ENCODE data around the gene ACTRT3.

The ACTRT3 gene

DNA sequence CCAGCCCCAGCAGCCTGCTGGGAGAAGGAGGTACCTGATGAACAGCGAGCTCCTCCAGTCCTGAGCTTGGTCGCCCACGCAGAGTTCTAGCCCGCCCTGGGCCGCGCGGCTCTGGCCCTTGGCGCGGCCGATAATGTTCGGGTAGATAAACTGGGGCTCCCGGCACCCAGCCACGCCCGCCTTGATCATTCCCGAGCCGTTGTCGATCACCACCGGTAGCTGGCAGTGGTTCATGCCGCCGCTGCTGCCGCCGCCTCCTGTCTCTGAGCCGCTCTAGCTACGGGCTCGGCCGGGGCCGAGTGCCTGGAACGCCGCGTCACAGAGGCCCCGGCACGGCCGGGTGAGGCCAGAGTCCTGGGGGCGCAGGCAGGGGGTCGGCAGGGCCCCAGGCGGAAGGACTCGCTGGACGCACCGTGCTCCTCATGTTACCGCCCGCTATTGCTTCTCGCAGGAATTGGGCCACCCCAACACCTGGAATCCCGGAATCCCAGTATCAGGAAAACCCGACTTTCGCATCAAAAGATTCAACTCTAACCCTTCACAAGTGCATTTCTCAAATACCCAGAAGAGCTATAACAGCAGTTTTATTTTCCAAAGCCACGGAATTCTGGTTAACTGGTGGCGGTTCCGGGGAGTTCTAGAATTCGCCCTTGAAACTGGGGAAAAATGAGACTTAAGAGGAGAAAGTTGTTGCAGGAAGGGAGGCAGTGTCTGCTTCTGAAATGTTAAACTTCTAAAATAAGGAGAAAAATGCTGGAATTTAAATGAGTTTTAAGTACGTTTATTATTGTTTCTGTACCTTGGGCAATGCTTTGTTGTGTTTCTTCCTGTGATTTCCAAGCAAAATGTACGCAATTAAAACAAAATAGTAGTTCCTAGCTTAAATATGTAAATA lies at the start of gene ACTRT3:
Gene ACTRT3, minus strand, starts transcription at position 275 of the 895 bp plus-strand sequence. Its CDS starts 41 bp downstream, at position 234.
- no peak for DNase-seq (ENCODE audit: low read depth)

- no peak for DNase-seq (ENCODE audit: low read depth)
Measured at GRCh38 chr3:169818316-169818715, 49.0 kb upstream of the ACTRT3 start.

DNA sequence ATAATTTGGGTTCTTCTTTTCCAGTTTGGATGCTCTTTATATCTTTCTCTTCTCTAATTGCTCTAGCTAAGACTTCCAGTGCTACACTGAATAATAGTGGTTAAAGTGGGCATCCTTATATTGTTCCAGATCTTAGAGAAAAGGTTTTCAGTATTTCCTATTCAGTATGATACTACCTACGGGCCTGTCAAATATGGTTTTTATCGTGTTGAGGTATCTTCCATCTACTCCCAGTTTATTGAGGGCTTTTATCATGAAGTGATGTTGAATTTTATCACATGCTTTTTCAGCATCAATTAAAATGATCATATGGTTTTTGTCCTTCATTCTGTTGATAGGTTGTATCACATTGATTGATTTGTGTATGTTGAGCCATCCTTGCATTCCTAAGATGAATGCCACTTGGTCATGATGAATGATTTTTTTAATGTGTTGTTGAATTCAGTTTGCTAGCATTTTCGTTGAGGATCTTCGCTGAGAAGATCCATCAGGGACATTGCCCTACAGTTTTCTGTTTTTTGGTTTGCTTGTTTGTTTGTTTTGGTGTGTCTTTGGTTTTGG lies 46.3 kb upstream of the ACTRT3 start:
- no peak for DNase-seq (ENCODE audit: low read depth)

- DNase-seq (ENCODE audit: low read depth), result no peak
Measured at GRCh38 chr3:169813757-169814517, 44.6 kb upstream of the ACTRT3 start.

GRCh38 chr3:169813278-169813677 lies 43.9 kb upstream of the ACTRT3 start:
- DNase-seq (ENCODE audit: low read depth), result no peak

DNA sequence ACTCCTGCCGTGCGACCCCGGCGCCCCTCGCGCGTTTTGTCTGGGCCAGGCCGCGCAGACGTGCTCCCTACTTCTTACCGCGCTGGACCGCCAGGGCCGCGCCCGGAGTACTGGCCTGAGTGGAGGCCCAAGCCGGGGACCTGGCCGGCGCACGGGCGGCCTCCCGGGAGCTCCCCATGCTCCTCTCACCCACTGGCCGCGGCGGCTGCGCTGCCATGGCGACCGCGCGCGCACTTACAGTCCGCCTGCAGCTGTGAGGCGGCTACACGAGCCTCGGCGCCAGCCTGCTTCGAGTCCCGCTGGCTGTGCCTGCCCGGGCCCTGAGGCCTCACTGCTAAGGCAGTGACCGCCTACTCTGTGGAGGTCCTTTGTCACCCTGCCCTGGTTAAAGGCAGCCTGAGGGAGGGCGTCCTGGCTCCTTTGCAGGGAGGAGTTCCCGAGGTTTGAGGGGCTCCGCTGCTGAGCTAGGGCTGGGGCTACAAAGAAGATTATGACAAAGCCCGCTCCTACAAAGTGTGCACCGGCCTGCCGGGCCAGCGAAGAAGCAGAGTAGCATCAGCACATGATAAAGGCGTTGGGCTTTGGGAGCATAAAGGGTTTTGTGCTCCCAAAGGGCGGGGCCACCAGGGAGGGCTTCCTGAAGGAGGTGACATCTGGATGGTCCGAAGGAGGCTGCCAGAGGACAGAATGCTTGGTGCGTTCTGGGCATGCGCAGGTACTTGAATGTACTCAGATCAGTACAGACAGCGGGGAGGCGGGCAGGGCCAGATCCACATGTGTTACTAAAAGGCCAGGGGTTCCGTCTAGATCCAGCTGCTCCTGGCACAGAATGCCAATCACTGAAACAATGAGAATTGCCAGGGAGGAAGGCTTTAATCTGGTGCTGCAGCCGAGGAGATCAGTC lies 43.2 kb upstream of the ACTRT3 start, which contains the start of the genes LRRC34 and LRRIQ4:
Gene LRRC34, minus strand, starts transcription at position 573 of the 904 bp plus-strand sequence. Its CDS starts 356 bp downstream, at position 217.
Gene LRRIQ4, plus strand, starts transcription at position 539 of the 904 bp plus-strand sequence. CDS start 9,052 bp downstream, outside the sequence.
- DNase-seq (ENCODE audit: low read depth), result no peak

DNA sequence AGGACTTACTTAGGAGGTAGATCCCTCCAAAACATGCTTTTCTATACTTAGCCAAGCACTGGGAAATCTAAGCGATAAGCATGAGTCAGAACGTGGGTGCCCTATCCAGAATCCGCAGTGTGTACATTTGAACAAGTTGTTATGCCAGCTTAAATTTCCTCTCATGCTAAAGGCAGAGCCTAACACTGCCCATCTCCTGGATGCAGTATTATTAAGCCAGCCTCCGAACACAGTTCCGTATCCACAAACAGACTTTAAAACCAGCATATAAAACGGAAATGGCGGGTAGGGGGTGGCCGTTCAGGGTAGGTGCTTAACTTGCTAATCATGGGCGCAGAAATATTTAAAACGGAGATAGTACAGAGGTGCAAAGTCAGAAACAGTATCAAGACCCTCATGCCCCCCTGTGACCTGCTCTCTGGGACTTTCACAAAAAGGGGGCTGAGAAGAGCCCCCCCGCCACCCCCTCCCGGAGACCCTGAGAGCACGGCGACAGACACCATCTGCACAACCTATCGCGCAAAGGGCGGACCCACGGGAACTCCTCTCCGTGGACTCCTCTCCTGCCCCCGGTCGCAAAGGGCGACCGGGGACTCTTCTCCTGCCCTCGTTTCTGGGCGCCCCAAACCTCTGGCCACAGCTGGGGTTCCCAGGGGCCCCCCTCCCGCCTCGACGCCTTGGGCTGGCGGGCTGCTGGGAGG lies 42.4 kb upstream of the ACTRT3 start:
- DNase-seq (ENCODE audit: low read depth), result no peak

- DNase-seq (ENCODE audit: low read depth), result no peak
Measured at GRCh38 chr3:169809230-169809795, 40.0 kb upstream of the ACTRT3 start.

DNA sequence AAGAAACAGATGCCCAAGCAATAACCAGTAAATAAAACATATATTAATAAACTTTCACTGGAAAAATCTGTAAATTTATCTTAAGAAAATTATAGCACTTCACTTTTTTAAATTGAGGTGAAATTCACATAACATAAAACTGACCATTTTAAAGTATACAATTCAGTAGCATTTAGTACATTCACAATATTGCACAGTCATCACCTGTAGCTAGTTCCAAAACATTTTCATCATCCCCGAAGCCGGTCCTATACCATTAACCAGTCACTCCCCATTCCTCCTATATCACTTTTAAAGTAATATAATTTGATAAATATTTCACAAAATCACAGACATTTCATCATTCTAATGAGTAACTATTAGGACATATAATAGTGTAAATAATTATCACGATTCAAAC lies 35.3 kb upstream of the ACTRT3 start:
- DNase-seq (ENCODE audit: low read depth), result no peak

DNA sequence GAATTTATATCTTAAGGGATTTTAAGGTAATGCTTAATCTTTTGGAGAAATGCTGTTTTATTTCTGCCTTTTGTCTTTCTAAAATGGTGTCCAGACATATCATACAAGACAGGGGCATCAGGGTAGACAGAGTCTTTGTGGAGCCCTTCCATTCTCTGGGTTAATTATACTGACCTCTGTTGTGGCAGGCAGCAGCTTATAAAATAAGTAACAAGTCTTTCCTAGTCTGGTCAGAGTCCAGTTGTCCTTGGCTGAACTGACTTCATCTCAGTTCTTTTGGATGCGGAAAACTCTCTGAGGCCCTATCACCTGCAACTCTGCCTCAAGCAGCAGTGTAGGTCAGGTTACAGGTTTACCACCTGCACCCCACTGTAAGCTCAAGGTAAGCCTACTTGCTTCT lies 23.0 kb upstream of the ACTRT3 start:
- no peak for DNase-seq (ENCODE audit: low read depth)

DNA sequence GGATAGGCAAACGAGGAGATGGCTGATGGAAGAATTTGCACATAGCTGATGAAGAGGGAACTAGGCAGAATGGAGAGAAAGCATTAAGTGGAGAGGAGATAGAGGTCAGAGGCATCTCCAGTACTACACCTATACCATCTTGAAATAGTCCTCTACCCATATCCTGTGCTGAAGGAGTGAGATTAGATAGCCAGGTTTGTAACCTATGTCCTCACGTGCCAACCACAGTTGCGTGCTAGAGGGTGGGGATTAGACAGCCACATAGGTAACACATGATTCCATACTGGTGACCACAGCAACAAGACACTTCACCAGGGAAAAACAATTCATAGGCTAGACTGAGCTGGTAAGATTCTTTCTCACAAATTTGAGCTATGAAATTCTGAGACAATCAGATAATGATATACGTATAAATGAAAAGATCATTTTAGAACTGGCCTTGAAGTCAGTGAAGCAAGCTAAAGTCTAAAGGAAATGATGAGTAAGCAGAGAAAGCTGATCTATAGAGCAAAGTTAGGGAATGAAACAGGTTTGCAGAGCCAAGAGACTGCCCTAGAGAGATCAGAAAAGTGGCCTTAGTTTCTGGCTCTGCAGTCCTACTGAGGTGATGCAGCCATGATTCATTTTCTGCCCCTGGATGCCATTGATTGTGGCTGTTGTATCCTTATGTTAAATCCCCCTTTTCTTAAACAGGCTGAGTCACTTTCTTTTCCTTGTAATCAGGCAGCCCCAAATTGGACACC lies 21.5 kb upstream of the ACTRT3 start:
- no peak for DNase-seq (ENCODE audit: low read depth)

DNA sequence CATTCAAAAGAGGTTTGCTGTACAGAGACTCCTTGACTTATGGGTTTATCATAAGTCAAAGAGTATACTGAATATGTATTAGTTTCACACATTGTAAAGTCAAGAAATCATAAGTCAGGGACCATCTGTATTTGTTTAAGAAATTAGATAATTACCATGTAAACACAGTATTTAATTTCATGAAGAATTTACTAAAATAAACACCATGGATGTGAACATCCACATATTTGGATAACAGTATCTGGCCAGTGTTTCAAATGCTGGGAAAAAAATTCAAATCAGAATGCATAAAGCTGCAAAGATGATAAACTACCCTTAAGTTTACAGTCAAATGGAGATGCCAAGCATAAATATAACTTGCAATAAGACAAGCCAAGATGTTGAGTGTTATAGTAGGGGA lies 20.9 kb upstream of the ACTRT3 start:
- no peak for DNase-seq (ENCODE audit: low read depth)

DNA sequence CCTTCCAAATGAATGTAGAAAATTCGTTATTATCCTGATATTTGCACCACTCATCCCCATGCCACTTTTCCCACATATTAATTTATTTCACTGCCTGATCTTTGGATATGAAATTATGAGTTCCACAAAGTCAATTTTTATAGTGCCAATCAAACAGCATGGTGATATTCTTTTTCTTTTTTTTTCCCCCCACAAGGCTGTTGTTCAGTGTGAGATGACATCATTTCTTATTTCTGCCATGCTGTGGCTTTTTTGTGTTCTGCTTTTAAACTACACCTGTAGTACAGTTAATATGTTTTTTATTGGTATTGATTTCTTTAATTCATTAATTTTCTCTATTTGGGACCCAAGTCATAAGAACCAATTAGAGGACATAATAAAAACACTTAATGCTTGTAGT lies 18.4 kb upstream of the ACTRT3 start:
- DNase-seq (ENCODE audit: low read depth), result no peak

- DNase-seq (ENCODE audit: low read depth), result no peak
Measured at GRCh38 chr3:169787120-169787519, 17.8 kb upstream of the ACTRT3 start.

DNA sequence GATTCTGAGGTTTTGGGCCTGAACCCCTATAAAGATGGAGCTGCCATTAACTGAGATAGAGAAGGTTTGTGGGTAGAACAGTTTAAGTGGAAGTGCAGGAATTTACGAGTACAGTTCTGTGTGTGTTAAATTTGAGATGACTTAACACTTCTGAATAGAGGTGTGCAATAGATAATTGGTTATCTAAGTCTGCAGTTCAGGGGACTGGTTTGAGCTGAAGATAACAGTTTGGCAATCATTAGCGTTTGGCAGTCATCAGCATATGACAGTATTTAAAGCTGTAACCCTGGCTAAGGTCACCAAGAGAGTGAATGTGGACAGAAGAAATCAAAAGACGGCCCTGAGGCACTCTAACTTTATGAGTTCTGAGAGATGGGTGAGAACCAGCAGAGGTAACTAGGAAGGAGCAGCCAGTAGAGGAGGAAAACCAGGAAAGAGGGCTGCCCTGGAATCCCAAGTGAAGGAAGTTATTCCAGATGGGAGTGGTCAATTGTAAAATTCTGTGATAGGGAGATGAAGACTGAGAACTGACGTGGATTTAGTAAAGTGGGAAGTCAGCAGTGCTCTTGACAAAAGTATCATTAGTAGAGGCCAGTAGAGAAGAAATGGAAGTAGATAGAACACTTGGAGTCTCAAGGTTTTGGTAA lies 12.0 kb upstream of the ACTRT3 start:
- DNase-seq (ENCODE audit: low read depth), result no peak

- DNase-seq (ENCODE audit: low read depth), result no peak
Measured at GRCh38 chr3:169780742-169781141, 11.4 kb upstream of the ACTRT3 start.

DNA sequence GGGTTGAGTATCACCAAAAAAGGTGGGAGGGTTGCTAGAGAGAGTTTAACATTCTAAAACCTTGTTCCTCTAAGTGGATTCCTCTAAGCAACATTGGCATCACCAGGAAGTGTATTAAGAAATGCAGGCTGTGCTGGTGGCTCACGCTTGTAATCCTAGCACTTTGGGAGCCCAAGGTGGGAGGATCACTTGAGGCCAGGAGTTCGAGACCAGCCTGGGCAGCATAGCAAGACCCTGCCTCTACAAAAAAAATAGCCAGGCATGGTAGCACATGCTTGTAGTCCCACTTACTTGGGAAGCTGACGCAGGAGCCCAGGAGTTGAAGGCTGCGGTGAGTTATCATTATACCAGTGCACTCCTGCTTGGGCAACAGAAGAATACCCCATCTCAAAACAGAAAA lies 8.5 kb upstream of the ACTRT3 start:
- DNase-seq (ENCODE audit: low read depth), result no peak

GRCh38 chr3:169774186-169774585 lies 4.8 kb upstream of the ACTRT3 start:
- DNase-seq (ENCODE audit: low read depth), result no peak

Measured in GM04503 (cell line).